Amniotic stem cell (primary cell): Measurements from ENCODE around the gene ALK.

Experiments used
- DNase-seq: peaks from one replicate; lab custom pipeline; 2025; lab: John Stamatoyannopoulos, UW

Gene ALK

DNA sequence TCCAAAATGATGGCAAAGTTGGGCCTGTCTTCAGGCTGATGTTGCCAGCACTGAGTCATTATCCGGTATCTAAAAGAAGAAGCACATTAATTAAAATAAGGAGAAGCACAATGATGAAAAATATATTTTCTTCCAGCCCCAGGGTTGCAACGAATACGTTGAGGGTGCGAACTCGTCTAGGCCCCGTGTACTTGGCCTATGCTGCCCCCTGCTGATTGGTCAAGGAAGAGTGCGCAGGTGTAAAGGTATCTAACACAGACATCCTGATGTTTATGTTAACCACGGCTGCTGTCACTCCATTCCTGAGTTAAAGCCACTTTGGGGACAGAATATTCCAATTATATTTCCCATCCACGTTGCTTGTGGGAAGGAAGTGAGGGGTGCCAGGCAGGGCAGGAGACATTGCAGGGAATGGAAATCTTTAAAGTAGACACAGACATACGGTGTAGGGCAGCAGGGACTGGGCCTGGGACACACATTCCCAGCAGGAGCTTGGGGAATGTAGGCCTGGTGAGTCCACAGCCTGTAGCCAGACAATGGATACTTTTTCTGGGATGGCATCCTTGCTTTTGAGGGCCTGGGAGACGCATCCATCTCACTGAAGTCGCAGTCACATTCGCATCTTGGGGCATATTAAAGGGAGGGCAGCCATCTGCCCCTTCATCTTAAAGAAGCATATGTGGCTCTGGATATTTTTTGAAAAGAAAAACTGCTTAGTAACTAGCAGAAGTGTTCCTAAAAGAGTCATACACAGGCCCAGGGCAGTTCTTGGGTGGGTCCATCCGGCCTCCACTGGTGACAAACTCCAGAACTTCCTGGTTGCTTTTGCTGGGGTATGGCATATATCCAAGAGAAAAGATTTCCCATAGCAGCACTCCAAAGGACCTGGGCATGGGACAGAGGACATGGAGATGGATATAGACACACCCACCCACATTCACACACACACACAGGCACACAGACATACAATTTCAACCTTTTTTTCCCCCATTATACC, 724.3 kb downstream of the ALK start:
- peak; percentile 18 for DNase-seq

DNA sequence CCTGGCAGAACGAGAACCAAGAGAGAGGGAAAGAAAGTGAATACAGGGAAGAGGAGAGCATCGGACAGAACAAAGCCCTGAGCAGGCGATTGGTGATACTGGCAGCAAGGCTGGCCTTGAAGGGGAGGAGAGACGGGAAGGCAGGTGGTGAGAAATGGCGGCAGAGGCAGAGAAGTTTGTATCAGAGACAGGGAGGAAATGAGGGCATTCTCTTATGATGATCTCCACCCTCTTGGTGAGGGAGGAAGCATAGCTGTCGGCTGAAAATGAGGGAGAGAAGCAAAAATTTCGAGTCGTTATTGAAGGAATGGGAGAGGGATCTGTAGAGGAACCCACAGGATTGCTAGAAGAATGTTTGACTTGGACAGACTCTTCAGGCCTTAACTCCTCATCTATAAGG, 725.6 kb downstream of the ALK start:
- DNase-seq = no peak

DNA sequence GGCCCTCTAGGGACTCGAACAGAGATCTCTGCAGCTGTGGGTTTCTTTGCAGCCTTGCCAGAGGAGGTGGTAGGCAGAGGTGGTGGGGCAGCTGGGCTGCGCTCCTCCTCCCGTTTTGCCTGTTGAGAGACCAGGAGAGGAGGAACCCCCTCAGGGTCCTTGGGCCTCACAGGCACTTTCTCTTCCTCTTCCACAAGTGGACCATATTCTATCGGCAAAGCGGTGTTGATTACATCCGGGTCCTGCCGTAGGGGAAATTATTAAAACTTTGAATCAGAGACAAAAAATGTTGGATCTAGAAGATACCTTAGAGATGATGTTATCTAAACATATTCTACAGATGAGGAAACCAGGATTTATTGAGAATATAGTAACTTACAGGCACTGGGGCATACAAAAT, 727.7 kb downstream of the ALK start:
- no peak for DNase-seq

DNA sequence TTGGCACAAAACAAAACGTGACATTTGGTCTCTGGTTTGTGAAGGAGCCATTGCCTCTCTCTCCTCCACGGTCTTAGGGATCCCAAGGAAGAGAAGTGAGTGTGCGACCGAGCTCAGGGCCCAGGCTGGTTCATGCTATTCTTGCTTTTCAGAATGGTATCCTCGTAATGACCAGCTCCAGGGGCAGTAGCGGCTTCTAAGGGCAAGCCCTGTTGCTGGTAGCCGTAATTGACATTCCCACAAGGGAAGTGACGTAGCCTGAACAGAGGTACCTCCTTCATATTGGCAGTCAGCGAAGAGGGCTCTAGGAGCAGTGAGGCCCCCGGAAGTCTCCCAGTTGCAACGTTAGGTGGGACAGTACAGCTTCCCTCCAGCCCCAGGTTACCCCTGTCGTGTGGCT, 728.3 kb downstream of the ALK start:
- no peak for DNase-seq

DNA sequence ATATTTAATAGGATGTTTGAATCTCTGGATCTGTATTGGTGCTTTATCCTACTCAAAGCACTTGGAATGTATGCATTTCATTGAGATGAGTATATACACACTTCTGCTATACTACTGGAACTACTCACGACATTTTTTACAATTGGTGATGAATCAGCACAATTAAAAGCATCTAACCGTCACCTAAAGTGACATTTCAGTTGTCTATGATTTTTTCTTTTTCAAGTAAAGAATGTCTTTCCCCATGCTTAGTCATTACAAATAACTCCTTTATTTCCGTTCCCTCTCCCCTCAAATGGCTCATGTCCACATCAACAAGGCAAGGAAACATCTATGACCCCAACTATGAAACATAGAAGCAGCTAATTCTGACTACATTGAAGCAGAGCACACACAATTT, 728.9 kb downstream of the ALK start:
- no peak for DNase-seq

DNA sequence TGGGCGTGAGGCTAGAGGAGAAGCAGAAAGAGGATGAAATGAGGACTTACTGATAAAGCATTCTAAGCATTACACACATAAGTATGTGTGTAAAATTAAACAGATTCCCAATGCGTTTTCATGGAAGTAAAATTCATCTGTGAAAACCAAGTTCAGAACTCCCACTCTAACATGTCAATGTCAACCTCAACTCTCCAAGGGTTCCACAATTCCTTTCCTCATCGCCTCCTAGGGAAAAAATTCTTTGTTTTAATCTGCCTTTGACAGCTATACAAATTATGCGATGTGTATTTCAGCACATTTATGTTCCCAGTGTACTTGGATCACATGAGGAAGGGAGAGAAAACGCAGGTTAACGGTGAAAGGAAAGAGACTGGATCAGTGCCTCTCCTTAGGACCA, 729.6 kb downstream of the ALK start:
- DNase-seq = no peak

DNA sequence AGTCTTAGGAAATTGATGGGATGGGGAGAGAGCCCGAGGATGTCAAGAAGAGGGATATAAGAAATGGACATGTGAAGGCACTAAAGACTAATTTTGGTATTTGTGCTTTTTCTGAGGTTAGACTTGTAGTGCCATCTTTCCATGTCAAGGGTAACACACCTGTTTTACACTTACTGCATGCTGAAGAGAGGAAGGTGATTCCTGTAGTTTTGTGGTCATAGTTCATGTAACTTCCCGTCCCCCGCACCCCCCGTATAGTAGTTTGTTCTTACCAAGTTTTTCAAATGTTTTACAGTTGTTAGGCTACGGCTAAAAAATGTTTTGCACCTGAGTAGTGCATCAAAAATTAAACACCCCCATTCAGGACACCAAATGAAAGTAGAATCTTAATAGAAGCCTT, 732.3 kb downstream of the ALK start:
- no peak for DNase-seq

DNA sequence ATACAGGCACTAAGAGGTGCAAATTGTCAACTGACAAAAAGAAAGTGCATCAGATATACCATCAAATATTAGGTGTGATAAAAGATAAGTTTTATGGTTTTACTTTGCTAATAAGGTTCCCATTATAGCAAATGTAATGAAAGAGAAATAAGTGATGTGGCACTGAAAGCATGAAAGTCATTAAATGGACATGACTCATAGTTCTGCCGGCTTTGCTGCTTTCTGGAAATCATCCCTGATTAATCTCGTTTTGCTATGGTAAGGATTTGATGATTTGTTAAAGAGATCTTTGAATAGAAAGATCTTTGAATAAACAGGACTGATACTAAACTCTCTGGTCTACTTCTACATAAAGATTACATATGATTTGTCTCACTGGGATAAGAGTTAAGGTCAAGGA, 733.5 kb downstream of the ALK start:
- no peak for DNase-seq

DNA sequence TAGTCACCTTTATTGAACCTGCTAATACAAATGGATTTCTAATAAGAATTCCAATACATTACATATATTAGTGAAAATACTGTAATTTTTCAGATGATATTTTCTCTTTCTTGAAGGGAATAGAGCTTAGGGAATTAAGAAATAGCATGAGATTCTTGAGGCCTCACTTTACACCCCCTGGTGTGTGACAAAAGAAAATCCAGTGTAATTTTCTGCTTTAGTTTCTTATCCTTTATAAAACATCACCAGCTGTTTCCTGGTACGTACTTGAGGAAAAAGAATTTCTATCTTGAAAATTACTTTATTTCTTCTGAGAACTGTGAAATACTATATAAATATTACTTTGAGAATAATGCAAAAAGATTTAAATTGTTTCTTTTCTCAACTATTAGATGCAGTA, 734.6 kb downstream of the ALK start:
- no peak for DNase-seq

DNA sequence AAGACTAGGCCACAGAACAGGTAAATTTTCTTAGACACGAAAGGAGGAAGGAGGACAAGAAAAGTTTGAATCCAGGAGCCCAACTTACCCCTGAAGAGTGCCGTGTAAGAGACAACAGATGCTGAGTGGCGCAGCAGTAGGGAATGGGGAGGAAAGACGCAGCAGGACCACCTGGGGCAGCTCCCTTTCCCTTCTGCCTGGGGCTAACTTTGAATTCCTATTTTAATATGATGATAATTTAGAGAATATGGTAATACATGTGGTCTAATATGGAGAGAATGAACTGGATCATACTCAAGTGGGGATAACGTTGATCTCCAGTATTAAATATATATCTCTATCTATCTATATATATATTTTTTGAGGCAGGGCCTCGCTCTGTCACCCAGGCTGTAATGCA, 736.9 kb downstream of the ALK start:
- no peak for DNase-seq

DNA sequence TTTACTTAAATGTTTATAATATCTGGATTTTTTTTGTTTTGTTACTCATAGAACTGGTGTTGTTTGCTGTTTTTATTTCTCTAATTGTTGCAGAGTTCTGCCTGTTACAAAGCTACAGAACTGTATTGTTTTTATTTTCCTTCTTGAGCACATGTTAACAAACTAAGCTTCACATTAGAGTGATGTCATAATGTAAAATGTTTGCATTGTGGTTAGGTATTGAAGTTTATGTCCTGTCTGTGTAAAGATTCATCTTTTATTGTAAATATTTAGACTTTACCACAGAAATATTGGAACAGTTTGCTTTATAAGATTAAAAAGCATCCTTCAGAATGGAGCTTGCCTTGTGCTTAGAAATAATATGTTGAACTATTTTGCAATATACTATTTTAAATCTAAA, 738.5 kb downstream of the ALK start:
- no peak for DNase-seq

DNA sequence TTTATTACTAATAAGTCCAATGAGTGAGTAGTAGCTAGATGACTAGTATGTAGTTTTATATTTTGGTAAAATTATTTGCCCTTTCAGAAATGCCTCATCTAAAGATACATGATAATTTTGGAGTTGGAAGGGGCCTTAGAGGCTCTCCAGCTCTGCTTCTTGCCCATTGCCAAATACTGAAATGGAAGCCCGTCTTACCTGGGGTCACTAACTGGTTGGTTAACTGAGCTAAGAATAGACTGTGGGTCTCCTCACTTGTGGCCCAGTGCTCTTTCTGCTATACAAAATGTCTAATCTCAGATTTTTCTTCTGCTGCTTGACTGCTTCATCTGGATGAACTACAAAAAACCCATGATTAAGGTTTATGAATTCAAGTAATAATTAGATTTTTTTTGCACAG, 739.1 kb downstream of the ALK start:
- no peak for DNase-seq

DNA sequence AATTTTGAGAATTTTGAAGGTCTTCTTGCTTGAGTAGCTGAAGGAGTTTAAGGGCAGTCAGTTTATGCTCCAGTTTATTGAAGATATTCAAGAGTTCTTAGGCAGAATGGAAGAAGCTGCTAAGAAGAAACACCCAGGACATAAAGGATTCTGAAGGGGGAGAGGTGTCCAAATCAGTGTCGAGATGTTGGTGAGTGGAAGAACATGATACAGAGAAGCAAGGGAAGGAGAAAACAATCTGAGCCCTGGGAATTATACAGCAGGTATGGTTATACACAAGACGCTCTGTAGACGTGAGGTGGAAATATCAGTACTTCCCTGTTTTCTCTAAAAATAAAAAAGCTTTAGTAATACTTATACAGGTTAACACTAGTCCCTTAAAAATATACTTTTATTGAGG, 746.0 kb downstream of the ALK start:
- no peak for DNase-seq

DNA sequence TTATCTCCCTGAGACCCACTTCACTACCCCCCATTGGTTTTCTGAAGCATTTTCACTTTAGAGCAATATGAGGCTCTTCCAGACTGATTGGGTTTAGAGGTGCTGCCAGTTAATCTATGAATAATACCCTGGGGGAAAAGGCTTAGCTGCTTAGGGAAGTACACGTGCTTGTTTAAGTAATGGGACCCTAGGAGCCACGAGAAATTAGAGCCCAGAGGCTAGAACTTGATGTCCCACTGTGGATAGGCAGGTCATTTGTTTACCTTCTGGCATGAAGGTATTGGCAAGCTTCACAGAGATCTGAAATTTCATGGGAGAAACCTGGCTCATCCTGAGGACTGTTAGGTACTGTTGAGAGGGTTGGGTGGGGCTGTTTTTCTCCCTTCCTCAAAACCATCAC, 746.4 kb downstream of the ALK start:
- DNase-seq = no peak

DNA sequence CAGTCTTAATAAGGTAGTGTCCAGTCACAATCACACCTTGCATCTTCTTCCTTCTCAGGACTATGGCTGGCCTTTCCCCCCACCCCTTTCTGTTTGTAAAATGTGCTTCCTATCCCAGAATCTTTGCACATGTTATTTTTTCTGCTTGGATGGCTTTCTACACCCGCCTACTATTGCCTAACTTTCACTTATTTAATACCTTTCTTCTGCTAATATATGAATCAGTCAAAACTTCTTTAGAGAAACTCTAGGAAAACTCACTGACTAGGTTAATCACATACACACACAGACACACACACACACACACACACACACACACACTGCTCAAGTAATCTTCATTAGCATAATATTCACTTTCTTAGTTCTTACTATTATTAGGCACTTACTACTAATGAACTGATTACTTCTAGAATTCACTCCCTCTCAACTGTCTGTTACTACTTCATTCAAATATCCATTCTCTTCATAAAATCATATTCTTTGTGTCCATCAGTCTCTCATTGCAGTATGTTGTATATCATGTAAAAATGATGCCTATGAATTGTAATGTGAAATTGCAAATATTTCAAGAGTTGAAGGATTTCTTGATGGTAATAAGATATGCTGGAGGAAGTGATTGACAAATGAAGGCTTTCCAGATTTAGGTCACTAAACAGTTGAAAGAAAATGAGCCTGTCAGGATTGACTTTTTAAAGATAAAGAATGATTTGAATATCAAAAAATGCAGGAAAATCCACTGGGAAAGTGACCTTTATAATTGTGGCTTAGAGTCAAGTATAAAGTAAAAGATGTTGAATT, 754.9 kb downstream of the ALK start:
- DNase-seq = no peak

DNA sequence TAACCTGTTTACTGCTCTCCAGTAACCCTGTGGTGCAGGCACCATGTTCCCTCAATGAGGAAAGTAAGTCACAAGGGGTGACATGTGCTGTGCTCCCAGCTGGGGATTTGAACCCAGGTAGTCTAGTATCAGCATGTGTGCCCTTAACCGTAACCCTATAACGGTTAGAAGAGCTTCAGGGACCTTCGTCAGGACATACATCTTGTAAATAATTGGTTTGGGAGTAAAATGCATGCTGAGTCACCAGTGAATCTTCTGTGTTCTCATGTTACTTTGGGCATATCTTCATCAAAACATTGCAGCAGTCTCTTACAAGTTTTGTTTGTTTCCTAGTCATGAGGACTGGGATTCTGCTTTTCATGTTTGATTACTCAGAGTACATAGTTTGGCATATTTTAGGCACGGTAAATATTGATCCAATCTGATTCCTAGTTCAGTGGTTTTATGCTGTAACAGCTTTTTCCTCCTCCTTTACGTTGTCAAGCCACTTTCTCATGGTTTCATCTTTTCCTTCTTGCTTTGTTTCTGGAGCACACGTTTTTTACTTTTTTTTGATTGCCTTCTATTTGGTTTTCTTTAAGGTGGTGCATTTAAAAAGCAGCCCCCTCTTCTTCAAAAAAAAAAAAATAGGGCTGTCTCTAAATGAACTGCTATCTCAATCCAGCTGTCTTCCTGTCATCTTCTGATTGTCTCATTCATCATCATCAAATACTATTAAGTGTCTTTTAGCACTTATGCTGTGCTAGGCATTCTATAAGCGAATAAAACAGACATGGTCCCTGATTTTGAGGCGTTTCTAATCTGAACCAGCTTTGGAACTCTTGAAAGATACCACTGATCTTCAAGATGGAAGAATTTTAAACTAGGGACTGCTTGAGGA, 755.8 kb downstream of the ALK start:
- DNase-seq = peak; percentile 6

DNA sequence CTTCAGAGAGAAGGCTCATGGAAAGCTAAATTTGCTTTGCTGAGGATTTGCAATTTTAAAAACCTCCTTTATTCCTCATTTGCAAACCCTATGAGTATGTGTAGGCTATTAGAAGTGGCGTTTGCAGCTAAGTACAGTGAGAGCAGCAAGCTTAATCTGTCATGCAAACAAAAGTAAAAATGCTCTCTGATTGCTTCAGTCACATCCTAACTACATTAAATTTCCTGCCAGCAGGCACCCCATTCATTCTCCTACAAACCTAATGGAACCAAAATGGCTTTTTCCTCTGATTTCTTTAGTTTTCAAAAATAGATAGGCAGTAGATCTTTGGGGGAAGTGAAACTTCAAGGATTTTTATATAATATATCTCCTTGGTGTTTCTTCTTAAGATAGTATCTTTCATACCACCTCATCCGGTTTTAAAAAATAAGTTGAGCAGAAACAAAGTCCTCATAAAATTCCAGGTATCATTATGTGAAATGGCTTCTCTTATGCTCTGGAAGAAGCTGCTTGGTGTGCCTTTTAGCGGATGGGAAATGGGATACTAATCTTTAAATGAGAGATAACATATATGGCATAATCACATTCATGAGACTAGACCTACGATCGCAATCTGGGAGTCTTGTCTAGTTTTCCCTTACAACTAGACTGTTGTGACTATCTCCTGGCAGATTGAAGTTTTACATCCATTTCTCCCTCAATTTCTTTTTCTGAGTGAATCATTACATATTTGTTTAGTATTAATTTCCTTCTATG, 757.1 kb downstream of the ALK start:
- no peak for DNase-seq

DNA sequence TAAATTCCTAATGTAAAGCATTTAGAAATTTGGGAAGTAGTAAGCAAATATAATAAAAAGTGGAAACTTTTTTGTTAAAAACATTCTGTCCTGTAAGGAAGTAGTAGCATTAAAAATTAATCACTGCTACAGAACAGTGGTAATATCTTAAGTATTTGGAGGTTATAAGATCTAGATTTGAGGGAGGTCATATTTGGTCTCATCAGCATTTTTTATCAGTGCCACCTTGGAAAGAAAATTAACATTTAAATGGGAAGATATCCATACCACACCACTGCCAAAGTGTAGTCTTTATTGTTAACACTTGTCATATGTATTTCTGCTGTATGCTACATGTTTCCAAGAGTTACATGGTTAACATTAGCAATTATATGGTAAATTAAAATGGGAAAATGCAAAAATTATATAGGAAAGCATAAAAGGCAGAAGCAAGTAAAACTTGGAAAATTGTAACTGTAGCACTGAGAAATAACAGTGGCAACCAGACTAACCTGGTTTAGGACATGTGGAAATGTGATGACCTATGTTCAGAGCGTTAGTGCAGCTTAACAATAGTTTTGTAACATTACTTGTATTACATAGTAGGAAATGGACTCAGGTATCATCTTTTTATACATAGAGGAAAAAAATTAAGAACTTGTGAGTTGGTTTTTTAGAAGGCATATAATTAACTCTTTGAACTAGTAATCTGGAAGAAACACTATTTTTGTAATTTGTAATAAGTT, 759.0 kb downstream of the ALK start:
- DNase-seq = no peak

DNA sequence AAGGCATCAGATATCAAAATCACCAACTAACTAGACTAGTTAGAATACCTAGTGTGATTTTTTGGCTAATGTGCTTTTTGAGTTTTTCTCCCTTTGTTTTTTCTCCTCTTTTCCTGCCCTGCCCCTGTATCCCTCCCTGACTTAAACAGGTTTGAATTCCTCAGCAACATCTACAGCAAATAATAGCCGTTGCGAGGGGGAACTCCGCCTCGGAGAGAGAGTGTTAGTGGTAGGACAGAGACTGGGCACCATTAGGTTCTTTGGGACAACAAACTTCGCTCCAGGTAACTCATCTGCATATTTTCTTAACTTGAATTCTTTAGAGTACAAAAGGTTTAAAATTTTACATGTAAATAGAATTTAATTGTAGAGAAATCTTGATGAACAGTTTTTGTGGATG, 761.2 kb downstream of the ALK start:
- DNase-seq = no peak

DNA sequence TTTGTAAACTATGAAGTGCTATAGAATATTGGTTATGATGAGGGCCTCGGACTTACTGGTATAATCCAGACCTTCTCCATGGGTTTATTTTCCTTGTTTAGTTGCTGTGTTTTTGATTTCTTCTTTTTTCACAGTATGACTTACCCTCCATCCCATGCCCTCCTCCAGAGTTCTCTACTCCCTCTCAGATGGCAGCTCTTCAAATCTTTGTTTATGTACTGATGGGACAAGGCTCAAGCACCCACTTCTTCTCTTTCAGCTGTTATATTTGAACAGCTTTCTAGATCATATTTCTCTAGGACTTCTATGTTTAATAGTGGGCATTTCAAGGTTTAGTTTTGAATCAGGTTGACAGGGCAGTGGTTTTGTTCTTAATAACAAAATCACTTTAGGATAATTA, 762.3 kb downstream of the ALK start:
- no peak for DNase-seq

DNA sequence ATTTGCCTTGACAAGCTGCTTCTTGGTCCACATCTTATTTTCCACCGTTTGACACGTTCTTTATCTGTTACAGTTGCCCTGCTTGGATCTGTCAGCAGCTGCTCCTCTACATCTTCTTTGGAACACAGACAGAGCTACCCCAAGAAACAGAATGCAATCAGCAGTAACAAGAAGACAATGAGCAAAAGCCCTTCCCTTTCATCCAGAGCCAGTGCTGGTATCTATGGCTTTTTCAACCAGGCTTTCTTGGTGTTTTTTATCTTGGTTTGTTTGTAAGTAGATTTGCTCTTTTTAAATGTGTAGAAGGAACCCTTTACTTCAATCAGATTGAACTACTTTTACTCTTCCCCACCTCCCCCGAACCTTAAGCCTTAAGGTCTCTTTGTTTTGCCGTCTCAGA, 764.3 kb downstream of the ALK start:
- no peak for DNase-seq
